GM19397 (cell line): ENCODE measurements around the gene CKS1B.
A peak's percentile ranks its signal among the peaks of the same experiment; 100 is the strongest.

Experiments
- ATAC-seq: cut with Tn5 transposase; IDR thresholded peaks from one replicate; pipeline ENCODE4 v1.9.1; 2021; ENCODE audit warnings: mild to moderate bottlenecking, moderate library complexity; ENCODE audit not compliant: unreplicated experiment

Gene CKS1B

GRCh38 chr1:154945962-154946850, 28.3 kb upstream of the CKS1B start:
- ATAC-seq: no peak

- no peak for ATAC-seq
Measured at GRCh38 chr1:154948079-154948478, 26.4 kb upstream of the CKS1B start.

- ATAC-seq: no peak
Measured at GRCh38 chr1:154951901-154952657, 22.4 kb upstream of the CKS1B start.

- no peak for ATAC-seq
Measured at GRCh38 chr1:154952664-154953063, 21.8 kb upstream of the CKS1B start.

GRCh38 chr1:154953611-154954038, 20.9 kb upstream of the CKS1B start:
- no peak for ATAC-seq

- ATAC-seq: no peak
Measured at GRCh38 chr1:154954541-154954940, 19.9 kb upstream of the CKS1B start.

GRCh38 chr1:154955039-154955717, 19.3 kb upstream of the CKS1B start:
- ATAC-seq: peak; percentile 57

GRCh38 chr1:154955718-154956543, 18.6 kb upstream of the CKS1B start, which contains the start of gene PBXIP1:
TSS of gene PBXIP1 (minus strand) at chr1:154956099. CDS start at chr1:154953721, 2,378 bp downstream.
- ATAC-seq: peak; percentile 46

- no peak for ATAC-seq
Measured at GRCh38 chr1:154956544-154956941, 17.9 kb upstream of the CKS1B start.

- no peak for ATAC-seq
Measured at GRCh38 chr1:154957091-154957657, 17.3 kb upstream of the CKS1B start.

GRCh38 chr1:154958036-154958435, 16.4 kb upstream of the CKS1B start:
- ATAC-seq: no peak

- no peak for ATAC-seq
Measured at GRCh38 chr1:154958681-154959425, 15.6 kb upstream of the CKS1B start.

- ATAC-seq: no peak
Measured at GRCh38 chr1:154959426-154959780, 15.1 kb upstream of the CKS1B start.

- no peak for ATAC-seq
Measured at GRCh38 chr1:154960446-154961136, 13.9 kb upstream of the CKS1B start.

GRCh38 chr1:154961207-154962155, 13.0 kb upstream of the CKS1B start, which contains the start of gene PYGO2:
TSS of gene PYGO2 (minus strand) at chr1:154961782. CDS start at chr1:154961576, 206 bp downstream.
- ATAC-seq: peak; percentile 72

- ATAC-seq: no peak
Measured at GRCh38 chr1:154962156-154962749, 12.2 kb upstream of the CKS1B start.

- no peak for ATAC-seq
Measured at GRCh38 chr1:154962795-154963330, 11.6 kb upstream of the CKS1B start.
